ENCODE data around the gene SDK1. TPM values are rescaled to one million over a fixed set of nuclear protein-coding genes. Genes with fewer than 3 reads are reported as not detected.
A peak's percentile ranks its signal among the peaks of the same experiment; 100 is the strongest.
"Not testable (repeated sequence)": the region's sequence is repeated elsewhere in the genome, so short reads cannot be mapped to it uniquely, and the experiment has no call there.

The SDK1 gene
- total and polyA plus RNA-seq, 7 experiments from 2014 or later: 0.07 to 2.5 (median 0.54) TPM

- H3K4me3 ChIP-seq (ENCODE audit: low read length); H3K4me1 ChIP-seq (ENCODE audit: control insufficient read depth in 2 of 2, insufficient read depth in 2 of 2, low read length in 2 of 2); H3K4me3 Mint-ChIP-seq; DNase-seq; H3K27me3 Mint-ChIP-seq; POLR2A ChIA-PET; H3K36me3 ChIP-seq (ENCODE audit: control insufficient read depth in 2 of 3, insufficient read depth in 3 of 3, low read length in 3 of 3); H3K27ac ChIP-seq (ENCODE audit: low read depth, low read length); CTCF ChIA-PET; H3K27ac Mint-ChIP-seq; intact Hi-C loops (cut with micrococcal nuclease); H3K9me3 ChIP-seq (ENCODE audit: control insufficient read depth in 2 of 3, low read length in 3 of 3); ATAC-seq; H3K27me3 ChIP-seq (ENCODE audit: control insufficient read depth in 2 of 2, insufficient read depth in 2 of 2, low read length in 2 of 2): not testable (repeated sequence)
- Mint-ChIP-seq H3K4me1 (peaks cover 0 to 41% (median 0%) of the 10 kb centered on the region in 7 donors), H3K36me3 (peaks cover 0 to 18% (median 11%) of the 10 kb centered on the region in 5 donors), H3K9me3 (peaks cover 0 to 20% (median 3%) of the 10 kb centered on the region in 11 donors)
Observed at GRCh38 chr7:4094158-4094557, 793.1 kb downstream of the SDK1 start.

GRCh38 chr7:4097001-4097609 is 796.1 kb downstream of the SDK1 start:
- CTCF ChIA-PET: no interaction called here
- H3K9me3 ChIP-seq (ENCODE audit: control insufficient read depth in 2 of 3, low read length in 3 of 3): no peaks in the 10 kb centered on the region
- H3K36me3 ChIP-seq (ENCODE audit: control insufficient read depth in 2 of 3, insufficient read depth in 3 of 3, low read length in 3 of 3): no peaks in the 10 kb centered on the region
- H3K27me3 ChIP-seq (ENCODE audit: control insufficient read depth in 2 of 2, insufficient read depth in 2 of 2, low read length in 2 of 2): no peaks in the 10 kb centered on the region
- H3K27ac ChIP-seq (ENCODE audit: low read depth, low read length): no peak overlapping the region
- Mint-ChIP-seq H3K4me3 (peak overlapping the region in 1 of 10 donors; percentile 81), H3K9me3 (no peaks in the 10 kb centered on the region), H3K27ac (no peak overlapping the region), H3K4me1 (peaks cover 0 to 52% (median 0%) of the 10 kb centered on the region in 7 donors), H3K27me3 (peaks cover 0 to 11% (median 0%) of the 10 kb centered on the region in 5 donors), H3K36me3 (no peaks in the 10 kb centered on the region)
- ATAC-seq: no peak
- no peak for DNase-seq
- H3K4me1 ChIP-seq (ENCODE audit: control insufficient read depth in 2 of 2, insufficient read depth in 2 of 2, low read length in 2 of 2): peaks cover 0 to 6% of the 10 kb centered on the region in 2 donors
- no peak overlapping the region for H3K4me3 ChIP-seq (ENCODE audit: low read length)
- POLR2A ChIA-PET: no interaction called here
- intact Hi-C loops (cut with micrococcal nuclease): no loop called here

GRCh38 chr7:4098169-4098568 is 797.1 kb downstream of the SDK1 start:
- peaks cover 0 to 11% (median 0%) of the 10 kb centered on the region in 5 donors for H3K27me3 Mint-ChIP-seq
- ATAC-seq (no peak), DNase-seq (no peak)
- H3K9me3 ChIP-seq (ENCODE audit: control insufficient read depth in 2 of 3, low read length in 3 of 3): no peaks in the 10 kb centered on the region
- intact Hi-C loops (cut with micrococcal nuclease): no loop called here
- H3K36me3 Mint-ChIP-seq: no peaks in the 10 kb centered on the region
- ChIA-PET CTCF (no interaction called here), POLR2A (no interaction called here)
- H3K27ac Mint-ChIP-seq: no peak overlapping the region
- no peaks in the 10 kb centered on the region for H3K9me3 Mint-ChIP-seq
- peaks cover 0 to 6% of the 10 kb centered on the region in 2 donors for H3K4me1 ChIP-seq (ENCODE audit: control insufficient read depth in 2 of 2, insufficient read depth in 2 of 2, low read length in 2 of 2)
- no peaks in the 10 kb centered on the region for H3K27me3 ChIP-seq (ENCODE audit: control insufficient read depth in 2 of 2, insufficient read depth in 2 of 2, low read length in 2 of 2)
- peak overlapping the region in 1 of 10 donors; percentile 81 for H3K4me3 Mint-ChIP-seq
- no peaks in the 10 kb centered on the region for H3K36me3 ChIP-seq (ENCODE audit: control insufficient read depth in 2 of 3, insufficient read depth in 3 of 3, low read length in 3 of 3)
- H3K4me1 Mint-ChIP-seq: peaks cover 0 to 54% (median 0%) of the 10 kb centered on the region in 7 donors
- no peak overlapping the region for H3K27ac ChIP-seq (ENCODE audit: low read depth, low read length)
- no peak overlapping the region for H3K4me3 ChIP-seq (ENCODE audit: low read length)

- Mint-ChIP-seq H3K27ac (peak overlapping the region in 1 of 9 donors; percentile 19), H3K36me3 (no peaks in the 10 kb centered on the region), H3K9me3 (no peaks in the 10 kb centered on the region), H3K27me3 (peaks cover 0 to 11% (median 0%) of the 10 kb centered on the region in 5 donors), H3K4me3 (no peak overlapping the region), H3K4me1 (peaks cover 0 to 54% (median 0%) of the 10 kb centered on the region in 7 donors)
- H3K36me3 ChIP-seq (ENCODE audit: control insufficient read depth in 2 of 3, insufficient read depth in 3 of 3, low read length in 3 of 3): no peaks in the 10 kb centered on the region
- H3K4me3 ChIP-seq (ENCODE audit: low read length): no peak overlapping the region
- ChIA-PET POLR2A (no interaction called here), CTCF (no interaction called here)
- H3K4me1 ChIP-seq (ENCODE audit: control insufficient read depth in 2 of 2, insufficient read depth in 2 of 2, low read length in 2 of 2): peaks cover 0 to 6% of the 10 kb centered on the region in 2 donors
- no peak overlapping the region for H3K27ac ChIP-seq (ENCODE audit: low read depth, low read length)
- intact Hi-C loops (cut with micrococcal nuclease): no loop called here
- H3K9me3 ChIP-seq (ENCODE audit: control insufficient read depth in 2 of 3, low read length in 3 of 3): no peaks in the 10 kb centered on the region
- H3K27me3 ChIP-seq (ENCODE audit: control insufficient read depth in 2 of 2, insufficient read depth in 2 of 2, low read length in 2 of 2): no peaks in the 10 kb centered on the region
- no peak for DNase-seq
- no peak for ATAC-seq
Observed at GRCh38 chr7:4099651-4100050, 798.6 kb downstream of the SDK1 start.

- Mint-ChIP-seq H3K4me1 (peaks cover 0 to 53% (median 0%) of the 10 kb centered on the region in 7 donors), H3K9me3 (no peaks in the 10 kb centered on the region), H3K27me3 (peaks cover 0 to 11% (median 0%) of the 10 kb centered on the region in 5 donors), H3K4me3 (no peak overlapping the region), H3K27ac (no peak overlapping the region), H3K36me3 (no peaks in the 10 kb centered on the region)
- DNase-seq: no peak
- intact Hi-C loops (cut with micrococcal nuclease): no loop called here
- Histone ChIP-seq H3K4me3 (ENCODE audit: low read length) (no peak overlapping the region), H3K27ac (ENCODE audit: low read depth, low read length) (no peak overlapping the region), H3K27me3 (ENCODE audit: control insufficient read depth in 2 of 2, insufficient read depth in 2 of 2, low read length in 2 of 2) (no peaks in the 10 kb centered on the region), H3K36me3 (ENCODE audit: control insufficient read depth in 2 of 3, insufficient read depth in 3 of 3, low read length in 3 of 3) (no peaks in the 10 kb centered on the region), H3K9me3 (ENCODE audit: control insufficient read depth in 2 of 3, low read length in 3 of 3) (no peaks in the 10 kb centered on the region), H3K4me1 (ENCODE audit: control insufficient read depth in 2 of 2, insufficient read depth in 2 of 2, low read length in 2 of 2) (peaks cover 0 to 6% of the 10 kb centered on the region in 2 donors)
- ATAC-seq: no peak
- ChIA-PET CTCF (no interaction called here), POLR2A (no interaction called here)
Observed at GRCh38 chr7:4100148-4100547, 799.1 kb downstream of the SDK1 start.

GRCh38 chr7:4100691-4101090 is 799.6 kb downstream of the SDK1 start:
- Histone ChIP-seq H3K4me3 (ENCODE audit: low read length) (no peak overlapping the region), H3K36me3 (ENCODE audit: control insufficient read depth in 2 of 3, insufficient read depth in 3 of 3, low read length in 3 of 3) (no peaks in the 10 kb centered on the region), H3K27ac (ENCODE audit: low read depth, low read length) (no peak overlapping the region), H3K4me1 (ENCODE audit: control insufficient read depth in 2 of 2, insufficient read depth in 2 of 2, low read length in 2 of 2) (peaks cover 0 to 6% of the 10 kb centered on the region in 2 donors), H3K9me3 (ENCODE audit: control insufficient read depth in 2 of 3, low read length in 3 of 3) (no peaks in the 10 kb centered on the region), H3K27me3 (ENCODE audit: control insufficient read depth in 2 of 2, insufficient read depth in 2 of 2, low read length in 2 of 2) (no peaks in the 10 kb centered on the region)
- H3K36me3 Mint-ChIP-seq: no peaks in the 10 kb centered on the region
- H3K4me3 Mint-ChIP-seq: no peak overlapping the region
- no peaks in the 10 kb centered on the region for H3K9me3 Mint-ChIP-seq
- no peak overlapping the region for H3K27ac Mint-ChIP-seq
- peaks cover 0 to 52% (median 0%) of the 10 kb centered on the region in 7 donors for H3K4me1 Mint-ChIP-seq
- ATAC-seq: no peak
- intact Hi-C loops (cut with micrococcal nuclease): no loop called here
- no peak for DNase-seq
- H3K27me3 Mint-ChIP-seq: peaks cover 0 to 11% (median 0%) of the 10 kb centered on the region in 5 donors
- CTCF ChIA-PET: no interaction called here
- POLR2A ChIA-PET: no interaction called here

GRCh38 chr7:4102231-4102841 is 801.3 kb downstream of the SDK1 start:
- intact Hi-C loops (cut with micrococcal nuclease): no loop called here
- H3K4me3 ChIP-seq (ENCODE audit: low read length): no peak overlapping the region
- ChIA-PET POLR2A (no interaction called here), CTCF (no interaction called here)
- Mint-ChIP-seq H3K36me3 (no peaks in the 10 kb centered on the region), H3K4me3 (no peak overlapping the region), H3K27me3 (peaks cover 0 to 9% (median 0%) of the 10 kb centered on the region in 5 donors), H3K9me3 (no peaks in the 10 kb centered on the region), H3K27ac (no peak overlapping the region), H3K4me1 (peaks cover 0 to 36% (median 0%) of the 10 kb centered on the region in 7 donors)
- H3K9me3 ChIP-seq (ENCODE audit: control insufficient read depth in 2 of 3, low read length in 3 of 3): no peaks in the 10 kb centered on the region
- ATAC-seq (no peak), DNase-seq (no peak)
- no peaks in the 10 kb centered on the region for H3K36me3 ChIP-seq (ENCODE audit: control insufficient read depth in 2 of 3, insufficient read depth in 3 of 3, low read length in 3 of 3)
- H3K27ac ChIP-seq (ENCODE audit: low read depth, low read length): no peak overlapping the region
- H3K4me1 ChIP-seq (ENCODE audit: control insufficient read depth in 2 of 2, insufficient read depth in 2 of 2, low read length in 2 of 2): peaks cover 0 to 6% of the 10 kb centered on the region in 2 donors
- H3K27me3 ChIP-seq (ENCODE audit: control insufficient read depth in 2 of 2, insufficient read depth in 2 of 2, low read length in 2 of 2): no peaks in the 10 kb centered on the region

All from naive thymus-derived CD4-positive, alpha-beta T cell (primary cell).